Cardiac fibroblast (primary cell): ENCODE data around the gene VPS26B.

Experiments
- DNase-seq, 2 donors: peaks; one replicate each; pipeline versions ENCODE4 v3.0.0 to v3.0.0-alpha.2; 2010; ENCODE audit warnings: low read depth in 2 of 2
- H3K4me3 ChIP-seq, 2 donors: replicated peaks in 1 of 2; 1 replicate in 1 of 2; 2 replicates in 1 of 2; pipeline ENCODE4 v1.5.1; 2011; ENCODE audit warnings: low read depth in 2 of 2, low read length in 2 of 2, mild to moderate bottlenecking in 2 of 2, moderate library complexity in 1 of 2
- CTCF ChIP-seq: IDR thresholded peaks from one replicate; pipeline ENCODE4 v1.5.1; 2011; ENCODE audit warnings: low read depth, mild to moderate bottlenecking, low read length, inconsistent platforms

The VPS26B gene

GRCh38 chr11:134223121-134223520 is 1.4 kb upstream of the VPS26B start:
- DNase-seq, result peak in 1 of 2 donors; percentile 10
- H3K4me3 ChIP-seq, result peak overlapping the region; percentile 78 to 87

GRCh38 chr11:134224710-134225664 is 516 bp downstream of the VPS26B start:
- no peak for TF ChIP-seq CTCF
- DNase-seq, result peak; percentile 17 to 29
- H3K4me3 ChIP-seq, result peak overlapping the region; percentile 87 to 95

More at GRCh38 chr11:134223121-134223520, 1.4 kb upstream of the VPS26B start:
- TF ChIP-seq CTCF, result no peak

GRCh38 chr11:134226806-134227325 is 2.4 kb downstream of the VPS26B start:
- DNase-seq, result peak in 1 of 2 donors; percentile 13
- no peak overlapping the region for H3K4me3 ChIP-seq
- TF ChIP-seq CTCF, result no peak

GRCh38 chr11:134228625-134229024 is 4.2 kb downstream of the VPS26B start:
- DNase-seq, result no peak
- no peak for TF ChIP-seq CTCF
- no peak overlapping the region for H3K4me3 ChIP-seq

- H3K4me3 ChIP-seq, result no peak overlapping the region
- TF ChIP-seq CTCF, result no peak
- DNase-seq, result peak in 1 of 2 donors; percentile 34
Observed at GRCh38 chr11:134229126-134229790, 4.8 kb downstream of the VPS26B start.

- H3K4me3 ChIP-seq, result no peak overlapping the region
- TF ChIP-seq CTCF, result no peak
- no peak for DNase-seq
Observed at GRCh38 chr11:134230339-134230738, 5.9 kb downstream of the VPS26B start.
